HG03558 (cell line): ENCODE results near the gene PRAMEF18.
"Not testable (repeated sequence)": the region's sequence is repeated elsewhere in the genome, so short reads cannot be mapped to it uniquely, and the experiment has no call there.

Experiments
- ATAC-seq: cut with Tn5 transposase; IDR thresholded peaks from one replicate; pipeline ENCODE4 v1.9.1; 2021; ENCODE audit warnings: moderate number of reproducible peaks; ENCODE audit not compliant: unreplicated experiment; ENCODE audit errors: extremely low read depth

The PRAMEF18 gene

DNA sequence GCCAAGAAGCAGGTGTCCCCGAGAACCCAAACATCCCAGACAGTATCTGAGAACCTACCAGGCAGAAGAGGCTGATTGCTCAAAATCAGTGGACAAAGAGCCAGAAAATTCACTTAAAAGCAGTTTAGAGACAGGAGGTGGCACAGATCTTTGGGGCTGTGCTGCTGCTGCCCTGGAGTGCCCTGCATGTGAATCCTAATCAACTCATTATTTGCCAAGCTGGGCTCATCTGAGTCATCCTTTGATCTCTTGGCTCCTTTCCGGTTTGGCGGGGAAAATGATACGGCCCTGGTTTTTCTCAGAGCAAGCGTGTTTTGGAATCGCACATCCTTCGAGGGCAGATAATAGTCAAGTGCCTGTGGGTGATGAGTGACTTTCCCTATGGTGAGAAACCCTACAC lies 9.3 kb downstream of the PRAMEF18 start:
- not testable (repeated sequence) for ATAC-seq

DNA sequence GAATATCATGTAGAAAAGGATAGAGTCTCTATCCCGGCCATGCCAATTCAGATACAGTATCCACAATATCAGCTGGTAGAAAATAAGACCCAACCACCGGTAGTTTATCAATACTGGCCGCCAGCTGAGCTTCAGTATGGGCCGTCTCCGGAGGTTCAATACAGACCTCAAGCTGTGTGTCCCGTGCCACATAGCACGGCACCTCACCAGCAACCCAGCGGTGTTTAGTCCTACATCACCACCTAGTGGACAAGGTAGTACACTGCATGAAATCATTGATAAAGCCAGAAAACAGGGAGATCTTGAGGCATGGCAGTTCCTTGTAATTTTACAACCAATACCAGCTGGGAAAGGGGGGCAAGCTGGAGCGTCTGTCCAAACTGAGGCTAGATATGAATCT lies 17.2 kb downstream of the PRAMEF18 start:
- not testable (repeated sequence) for ATAC-seq

DNA sequence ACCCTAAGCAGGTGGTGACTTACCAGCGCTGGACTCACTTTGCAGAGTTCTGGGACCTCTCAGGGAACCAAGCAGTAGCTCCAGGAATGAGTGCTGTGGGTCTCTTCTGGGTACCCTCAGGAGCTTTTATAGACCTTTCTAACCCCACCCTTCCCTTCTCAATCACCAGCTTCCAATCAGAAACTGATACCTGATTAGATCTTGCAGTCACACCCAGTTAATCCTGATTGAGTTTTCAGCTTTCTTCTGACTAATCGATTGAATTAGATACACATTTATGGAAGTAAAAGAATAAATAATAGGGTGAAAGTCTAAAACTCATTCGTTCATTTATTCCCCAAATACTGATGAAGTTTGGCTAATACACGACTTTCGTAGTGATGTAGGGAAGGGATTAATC lies 24.6 kb downstream of the PRAMEF18 start, which contains the start of gene PRAMEF13:
TSS of gene PRAMEF13 (minus strand) at position 101 of the 400 bp plus-strand sequence. CDS start 1,820 bp downstream, outside the sequence.
- not testable (repeated sequence) for ATAC-seq
